ENCODE measurements around the gene SAMD9.

GRCh38 chr7:93148144-93148543 is 30.4 kb upstream of the SAMD9 start, which contains the start of gene SAMD9L:
- TF ChIP-seq CTCF (conservative IDR thresholded peaks at IDR 0.05; ENCODE audit: low read length) (no peak), EZH2phosphoT487 (IDR thresholded peaks at IDR 0.05; ENCODE audit: borderline replicate concordance, low read depth, low read length) (no peak)
